ENCODE data around the gene SLC6A4. TPM values are rescaled to one million over a fixed set of nuclear protein-coding genes. Genes with fewer than 3 reads are reported as not detected.

The SLC6A4 gene
- total and polyA plus RNA-seq, 2 experiments from 2014 or later, result 0.06 to 0.14 TPM

GRCh38 chr17:30237296-30238002 lies 2.0 kb upstream of the SLC6A4 start:
- Mint-ChIP-seq H3K4me1 (peaks cover 26% of the 10 kb centered on the region), H3K4me3 (peak overlapping the region; percentile 74), H3K27me3 (ENCODE audit: insufficient read depth, low read depth, poor library complexity) (peaks cover 64% of the 10 kb centered on the region), H3K9me3 (peaks cover 9% of the 10 kb centered on the region), H3K36me3 (ENCODE audit: low read depth) (peaks cover 5% of the 10 kb centered on the region; the same call in 2 of the 3 replicates), H3K27ac (no peak overlapping the region)
- H3K27ac ChIP-seq (ENCODE audit: low read depth), result no peak overlapping the region
- H3K79me2 ChIP-seq (replicated peaks; ENCODE audit: insufficient read depth), result no peaks in the 10 kb centered on the region
- H3K4me3 ChIP-seq, result peak overlapping the region; percentile 66
- TF ChIP-seq EZH2 (IDR thresholded peaks at IDR 0.05; ENCODE audit: low read depth, unreplicated experiment) (no peak), CREB1 (CRISPR knock-in tag; IDR thresholded peaks at IDR 0.05; ENCODE audit: low read depth) (no peak), ZNF331 (CRISPR knock-in tag; IDR thresholded peaks at IDR 0.05; ENCODE audit: low read depth) (no peak), JUNB (IDR thresholded peaks at IDR 0.05; ENCODE audit: unreplicated experiment) (no peak), POLR2AphosphoS5 (IDR thresholded peaks at IDR 0.05; ENCODE audit: low read depth) (no peak), ZNF462 (CRISPR knock-in tag; IDR thresholded peaks at IDR 0.05) (no peak), EZH2phosphoT487 (IDR thresholded peaks at IDR 0.05; ENCODE audit: unreplicated experiment) (no peak), ZNF114 (CRISPR knock-in tag; IDR thresholded peaks at IDR 0.05) (no peak)
- H3K9me2 ChIP-seq (ENCODE audit: insufficient read depth), result no peaks in the 10 kb centered on the region
- DNase-seq (ENCODE audit: low spot score) (peak; percentile 47), ATAC-seq (peak; percentile 4)
- H4K20me1 ChIP-seq (replicated peaks; ENCODE audit: insufficient read depth), result no peaks in the 10 kb centered on the region
- no peaks in the 10 kb centered on the region for H3F3A ChIP-seq (replicated peaks; ENCODE audit: low read depth)
- H2AFZ ChIP-seq, result peak overlapping the region; percentile 95
- H3K36me3 ChIP-seq (ENCODE audit: insufficient read depth), result no peaks in the 10 kb centered on the region
- peaks cover 27% of the 10 kb centered on the region for H3K4me1 ChIP-seq (ENCODE audit: insufficient read depth)
- H3K4me2 ChIP-seq, result peak overlapping the region; percentile 92
- peaks cover 75% of the 10 kb centered on the region for H3K27me3 ChIP-seq (ENCODE audit: insufficient read depth)
